Karpas-422 (cell line): Measurements from ENCODE around the gene RASL10B. TPM values are rescaled to one million over a fixed set of nuclear protein-coding genes. Genes with fewer than 3 reads are reported as not detected.

Source experiments
- DNase-seq: peaks from one replicate; pipeline ENCODE4 v3.0.0-alpha.2; 2015
- H2AFZ ChIP-seq: fragments of 200-600 bp; sonication (generic); 2 replicates; pipeline ENCODE4 v1.6.1; 2014; ENCODE audit warnings: antibody characterized with exemption, low read length, mixed read lengths
- H3K27ac ChIP-seq: fragments of 200-600 bp; sonication (generic); 2 replicates; pipeline ENCODE4 v1.5.1; 2014; ENCODE audit warnings: mild to moderate bottlenecking, low read length, moderate library complexity
- H3K27me3 ChIP-seq: fragments of 200-600 bp; sonication (generic); 2 replicates; pipeline ENCODE4 v1.6.1; 2014; ENCODE audit warnings: low read length, mixed read lengths
- H3K36me3 ChIP-seq: fragments of 200-600 bp; sonication (generic); 2 replicates; pipeline ENCODE4 v1.6.1; 2014; ENCODE audit warnings: low read length, mixed read lengths; ENCODE audit not compliant: insufficient read depth
- H3K4me1 ChIP-seq: fragments of 200-600 bp; sonication (generic); 2 replicates; pipeline ENCODE4 v1.6.1; 2014; ENCODE audit warnings: mild to moderate bottlenecking, low read length, mixed read lengths
- H3K4me2 ChIP-seq: fragments of 200-600 bp; sonication (generic); 2 replicates; pipeline ENCODE4 v1.6.1; 2014; ENCODE audit warnings: low read length, low read depth, mild to moderate bottlenecking; ENCODE audit not compliant: poor library complexity, severe bottlenecking
- H3K4me3 ChIP-seq: fragments of 200-600 bp; sonication (generic); 2 replicates; pipeline ENCODE4 v1.5.1; 2014; ENCODE audit warnings: mild to moderate bottlenecking, antibody characterized with exemption, low read length, mixed read lengths
- H3K79me2 ChIP-seq: fragments of 200-600 bp; sonication (generic); 2 replicates; pipeline ENCODE4 v1.6.1; 2014; ENCODE audit warnings: mild to moderate bottlenecking, low read length, mixed read lengths
- H3K9ac ChIP-seq: fragments of 200-600 bp; sonication (generic); 2 replicates; pipeline ENCODE4 v1.6.0; 2014; ENCODE audit warnings: low read length
- H3K9me2 ChIP-seq: fragments of 200-600 bp; sonication (generic), shearing (Covaris generic); replicated peaks from 2 replicates; pipeline ENCODE4 v1.6.0; 2014; ENCODE audit warnings: mild to moderate bottlenecking, low read length, moderate library complexity; ENCODE audit not compliant: insufficient read depth
- H3K9me3 ChIP-seq: fragments of 300-700, 200-600 bp; sonication (generic); 2 replicates; pipeline ENCODE4 v1.6.1; 2014; ENCODE audit warnings: low read length, mixed read lengths
- H4K20me1 ChIP-seq: fragments of 200-600 bp; sonication (generic); 2 replicates; pipeline ENCODE4 v1.6.1; 2014; ENCODE audit warnings: mild to moderate bottlenecking, antibody characterized with exemption, low read length, low read depth; ENCODE audit not compliant: insufficient read depth
- total RNA-seq: library from RNA; depleted of rRNA; stranded (reverse); fragments of >200 nt; shearing (Covaris generic); gene quantifications from 2 replicates; pipeline ENCODE4 v1.2.3, GENCODE V29; 2014; ENCODE audit warnings: low replicate concordance

The RASL10B gene
- total RNA-seq, 1 experiment from 2014 or later, result not detected

- no peak overlapping the region for H3K9ac ChIP-seq
- no peaks in the 10 kb centered on the region for H3K36me3 ChIP-seq
- no peaks in the 10 kb centered on the region for H3K9me2 ChIP-seq
- H3K27me3 ChIP-seq, result no peaks in the 10 kb centered on the region
- no peak overlapping the region for H3K27ac ChIP-seq
- H3K4me1 ChIP-seq, result no peaks in the 10 kb centered on the region
- H3K4me2 ChIP-seq, result no peak overlapping the region
- no peak overlapping the region for H2AFZ ChIP-seq
- H3K9me3 ChIP-seq, result no peaks in the 10 kb centered on the region
- DNase-seq, result no peak
- no peaks in the 10 kb centered on the region for H4K20me1 ChIP-seq
- H3K79me2 ChIP-seq, result no peaks in the 10 kb centered on the region
- H3K4me3 ChIP-seq, result no peak overlapping the region
Observed at GRCh38 chr17:35775039-35775438, 43.6 kb downstream of the RASL10B start.

GRCh38 chr17:35775583-35775982, 44.1 kb downstream of the RASL10B start:
- Histone ChIP-seq H4K20me1 (no peaks in the 10 kb centered on the region), H3K27me3 (no peaks in the 10 kb centered on the region), H3K36me3 (no peaks in the 10 kb centered on the region), H3K4me2 (no peak overlapping the region), H3K4me1 (no peaks in the 10 kb centered on the region), H2AFZ (no peak overlapping the region), H3K9me3 (no peaks in the 10 kb centered on the region), H3K9me2 (no peaks in the 10 kb centered on the region), H3K79me2 (no peaks in the 10 kb centered on the region), H3K9ac (no peak overlapping the region), H3K27ac (no peak overlapping the region), H3K4me3 (no peak overlapping the region)
- no peak for DNase-seq

- Histone ChIP-seq H3K4me1 (no peaks in the 10 kb centered on the region), H3K36me3 (no peaks in the 10 kb centered on the region), H3K9ac (no peak overlapping the region), H3K4me2 (no peak overlapping the region), H3K9me3 (no peaks in the 10 kb centered on the region), H3K4me3 (no peak overlapping the region), H3K79me2 (no peaks in the 10 kb centered on the region), H4K20me1 (no peaks in the 10 kb centered on the region), H3K27me3 (no peaks in the 10 kb centered on the region), H3K9me2 (no peaks in the 10 kb centered on the region), H3K27ac (no peak overlapping the region), H2AFZ (no peak overlapping the region)
- no peak for DNase-seq
Observed at GRCh38 chr17:35778641-35779196, 47.3 kb downstream of the RASL10B start.

DNA sequence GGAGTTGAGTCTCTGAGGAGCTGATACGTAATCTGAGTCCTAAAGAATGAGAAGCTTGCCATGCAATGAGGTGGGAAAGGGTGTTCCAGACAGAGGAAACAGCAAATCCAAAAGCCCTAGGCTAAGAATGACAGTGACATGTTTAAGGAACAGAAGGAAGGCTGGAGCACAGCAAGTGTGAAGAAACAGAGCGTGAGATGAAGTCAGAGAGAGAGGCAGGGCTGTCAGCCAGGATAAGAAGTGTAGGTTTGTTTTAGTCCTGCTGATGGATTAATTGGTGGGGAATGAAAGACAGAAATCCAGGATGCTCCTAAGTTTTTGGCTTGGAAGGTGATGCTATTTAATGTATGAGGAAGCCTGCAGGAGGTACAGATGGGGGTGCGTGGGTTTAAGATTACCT, 49.5 kb downstream of the RASL10B start:
- Histone ChIP-seq H3K9me3 (no peaks in the 10 kb centered on the region), H3K79me2 (no peaks in the 10 kb centered on the region), H4K20me1 (no peaks in the 10 kb centered on the region), H2AFZ (no peak overlapping the region), H3K4me1 (no peaks in the 10 kb centered on the region), H3K9me2 (no peaks in the 10 kb centered on the region), H3K27ac (no peak overlapping the region), H3K36me3 (no peaks in the 10 kb centered on the region), H3K27me3 (no peaks in the 10 kb centered on the region), H3K4me3 (no peak overlapping the region), H3K4me2 (no peak overlapping the region), H3K9ac (no peak overlapping the region)
- DNase-seq, result no peak

DNA sequence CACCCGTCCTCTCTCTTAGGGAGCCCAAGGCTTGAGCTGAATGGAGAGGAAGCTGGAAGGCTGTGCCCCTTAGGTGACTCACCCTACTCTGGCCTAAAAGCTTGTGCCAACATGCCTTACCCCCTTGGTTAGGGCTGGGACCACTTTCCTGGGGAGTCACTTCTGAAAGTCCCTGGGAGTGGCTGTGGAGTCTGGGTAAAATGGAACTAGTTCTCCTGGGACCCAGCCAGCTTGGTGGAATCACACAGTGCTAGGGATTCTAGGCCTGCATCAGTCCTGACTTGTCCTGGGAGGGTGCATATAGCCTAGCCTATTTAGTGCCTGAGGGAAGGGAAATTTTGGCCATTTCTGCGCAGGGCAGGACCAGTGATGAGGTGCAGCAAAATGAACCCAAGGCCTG, 53.5 kb downstream of the RASL10B start:
- no peaks in the 10 kb centered on the region for H4K20me1 ChIP-seq
- H3K27ac ChIP-seq, result no peak overlapping the region
- H3K27me3 ChIP-seq, result no peaks in the 10 kb centered on the region
- no peaks in the 10 kb centered on the region for H3K9me3 ChIP-seq
- H3K9ac ChIP-seq, result no peak overlapping the region
- H3K36me3 ChIP-seq, result no peaks in the 10 kb centered on the region
- no peak for DNase-seq
- H3K79me2 ChIP-seq, result no peaks in the 10 kb centered on the region
- H3K4me3 ChIP-seq, result no peak overlapping the region
- H3K9me2 ChIP-seq, result no peaks in the 10 kb centered on the region
- H3K4me2 ChIP-seq, result no peak overlapping the region
- no peaks in the 10 kb centered on the region for H3K4me1 ChIP-seq
- no peak overlapping the region for H2AFZ ChIP-seq

GRCh38 chr17:35786941-35787432, 55.5 kb downstream of the RASL10B start:
- Histone ChIP-seq H3K79me2 (no peaks in the 10 kb centered on the region), H4K20me1 (no peaks in the 10 kb centered on the region), H3K9ac (no peak overlapping the region), H2AFZ (no peak overlapping the region), H3K9me2 (no peaks in the 10 kb centered on the region), H3K4me2 (no peak overlapping the region), H3K36me3 (no peaks in the 10 kb centered on the region), H3K4me1 (no peaks in the 10 kb centered on the region), H3K4me3 (no peak overlapping the region), H3K27me3 (no peaks in the 10 kb centered on the region), H3K9me3 (no peaks in the 10 kb centered on the region), H3K27ac (no peak overlapping the region)
- DNase-seq, result no peak

DNA sequence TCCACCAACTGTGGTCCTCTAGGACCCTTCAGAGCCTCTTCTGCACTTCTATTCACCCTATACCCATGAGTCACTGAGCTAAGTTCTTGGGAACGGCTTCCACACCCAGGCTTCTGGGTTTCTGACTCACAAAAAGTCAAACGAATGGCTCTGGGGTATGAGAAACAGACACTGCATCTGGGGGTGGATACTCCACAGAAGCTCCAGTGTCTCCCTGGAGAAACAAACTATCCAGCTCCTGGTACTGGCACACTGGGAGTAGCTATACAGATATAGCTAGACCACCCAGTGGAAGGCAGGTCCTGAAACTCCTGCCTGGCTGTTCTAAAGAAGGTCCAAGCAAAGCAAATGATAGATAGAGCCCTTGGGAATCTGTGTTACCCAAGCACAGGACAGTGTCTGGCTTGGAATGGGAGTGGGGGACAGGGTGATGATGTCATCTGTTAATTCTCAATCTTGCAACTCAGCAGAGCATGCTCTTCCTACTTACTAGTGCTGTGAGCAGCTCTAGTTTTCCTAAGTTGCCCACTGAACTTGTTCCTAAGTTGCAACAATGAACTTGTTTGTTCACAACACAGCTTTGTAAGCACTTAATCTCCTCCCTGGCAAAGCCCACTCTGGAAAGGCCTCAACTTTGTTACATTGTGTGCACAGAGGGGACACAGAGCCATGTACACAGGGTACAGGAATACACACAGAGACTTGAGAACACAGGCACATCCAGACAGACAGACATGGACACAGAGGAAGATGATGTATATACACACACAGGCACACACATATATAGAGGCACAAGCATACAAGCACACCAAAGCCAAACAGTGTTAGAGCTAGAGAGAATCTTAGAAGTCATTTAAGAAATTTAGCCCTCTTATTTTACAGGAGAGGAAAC, 57.3 kb downstream of the RASL10B start:
- Histone ChIP-seq H3K4me3 (no peak overlapping the region), H3K79me2 (no peaks in the 10 kb centered on the region), H4K20me1 (no peaks in the 10 kb centered on the region), H3K9ac (no peak overlapping the region), H2AFZ (no peak overlapping the region), H3K9me3 (no peaks in the 10 kb centered on the region), H3K36me3 (no peaks in the 10 kb centered on the region), H3K4me2 (no peak overlapping the region), H3K27ac (no peak overlapping the region), H3K9me2 (no peaks in the 10 kb centered on the region), H3K4me1 (no peaks in the 10 kb centered on the region), H3K27me3 (no peaks in the 10 kb centered on the region)
- DNase-seq, result no peak

DNA sequence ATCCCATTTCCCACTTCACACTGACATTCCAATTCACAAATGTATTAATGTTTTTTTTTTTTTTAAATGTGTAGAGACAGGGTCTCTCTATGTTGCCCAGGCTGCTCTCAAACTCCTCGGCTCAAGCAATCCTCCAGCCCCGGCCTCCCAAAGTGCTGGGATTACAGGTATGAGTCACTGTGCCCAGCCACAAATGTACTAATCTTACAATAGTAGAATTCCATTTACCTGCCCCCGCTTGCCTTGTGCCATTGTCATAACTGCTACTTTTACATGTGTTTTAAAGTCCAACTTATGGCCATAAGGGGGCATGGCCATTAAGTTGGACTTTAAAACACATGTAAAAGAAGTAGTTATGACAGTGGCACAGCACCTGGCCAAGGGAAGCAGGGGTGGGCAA, 59.4 kb downstream of the RASL10B start:
- Histone ChIP-seq H3K9me2 (no peaks in the 10 kb centered on the region), H3K9ac (no peak overlapping the region), H3K27me3 (no peaks in the 10 kb centered on the region), H3K4me1 (no peaks in the 10 kb centered on the region), H3K27ac (no peak overlapping the region), H3K79me2 (no peaks in the 10 kb centered on the region), H3K4me2 (no peak overlapping the region), H2AFZ (no peak overlapping the region), H3K9me3 (no peaks in the 10 kb centered on the region), H3K36me3 (no peaks in the 10 kb centered on the region), H4K20me1 (no peaks in the 10 kb centered on the region), H3K4me3 (no peak overlapping the region)
- no peak for DNase-seq
